NT2/D1 (cell line): Measurements from ENCODE around the gene SV2A.
"Not testable (repeated sequence)": the region's sequence is repeated elsewhere in the genome, so short reads cannot be mapped to it uniquely, and the experiment has no call there.

Experiments used
- DNase-seq: peaks from one replicate; pipeline ENCODE4 v3.0.0-alpha.2; 2011; ENCODE audit warnings: low read depth, low spot score
- H3K27me3 ChIP-seq: 2 replicates; pipeline ENCODE4 v1.6.0; 2011; ENCODE audit warnings: mild to moderate bottlenecking; ENCODE audit not compliant: insufficient read length, insufficient read depth
- H3K36me3 ChIP-seq: 2 replicates; pipeline ENCODE4 v1.6.1; 2011; ENCODE audit warnings: mild to moderate bottlenecking, low read length, mixed read lengths; ENCODE audit not compliant: insufficient read depth, insufficient read length
- H3K4me1 ChIP-seq: 2 replicates; pipeline ENCODE4 v1.5.1; 2011; ENCODE audit not compliant: insufficient read depth, insufficient read length
- H3K4me3 ChIP-seq: 2 replicates; pipeline ENCODE4 v1.5.1; 2011; ENCODE audit warnings: low read depth; ENCODE audit not compliant: insufficient read length
- H3K9ac ChIP-seq: 2 replicates; pipeline ENCODE4 v1.6.0; 2011; ENCODE audit warnings: low read depth; ENCODE audit not compliant: insufficient read length
- H3K9me3 ChIP-seq: 2 replicates; pipeline ENCODE4 v1.5.1; 2011; ENCODE audit warnings: mild to moderate bottlenecking, low read length; ENCODE audit not compliant: insufficient read depth
- SUZ12 ChIP-seq: IDR thresholded peaks from 2 replicates; pipeline ENCODE4 v1.6.1; 2011; ENCODE audit not compliant: insufficient read length, insufficient read depth; ENCODE audit errors: extremely low read depth
- YY1 ChIP-seq: IDR thresholded peaks from 2 replicates; pipeline ENCODE4 v1.6.1; 2011; ENCODE audit not compliant: insufficient read length, insufficient read depth
- ZNF274 ChIP-seq: IDR thresholded peaks from 2 replicates; pipeline ENCODE4 v1.6.1; 2011; ENCODE audit warnings: mild to moderate bottlenecking, low read depth, low read length

SV2A gene

GRCh38 chr1:149917571-149918144, at the start of gene SV2A:
SV2A (minus strand) TSS chr1:149917844; CDS start chr1:149913840, 4,004 bp downstream.
- H3K9me3 ChIP-seq = no peaks in the 10 kb centered on the region
- H3K36me3 ChIP-seq = peaks cover 27% of the 10 kb centered on the region
- peak within 1 kb of the TSS; percentile 93 for H3K9ac ChIP-seq
- TF ChIP-seq YY1 (no peak), SUZ12 (no peak), ZNF274 (no peak)
- peak; percentile 56 for DNase-seq
- H3K4me1 ChIP-seq = peaks cover 19% of the 10 kb centered on the region
- no peaks in the 10 kb centered on the region for H3K27me3 ChIP-seq
- H3K4me3 ChIP-seq = peak within 1 kb of the TSS; percentile 89

- TF ChIP-seq SUZ12 (no peak), YY1 (no peak), ZNF274 (no peak)
- no peak for DNase-seq
- Histone ChIP-seq H3K36me3 (peaks cover 72% of the 10 kb centered on the region), H3K9me3 (no peaks in the 10 kb centered on the region), H3K4me3 (no peak overlapping the region), H3K4me1 (no peaks in the 10 kb centered on the region), H3K9ac (no peak overlapping the region), H3K27me3 (no peaks in the 10 kb centered on the region)
Measured at GRCh38 chr1:149967041-149967440, 49.4 kb upstream of the SV2A start.

DNA sequence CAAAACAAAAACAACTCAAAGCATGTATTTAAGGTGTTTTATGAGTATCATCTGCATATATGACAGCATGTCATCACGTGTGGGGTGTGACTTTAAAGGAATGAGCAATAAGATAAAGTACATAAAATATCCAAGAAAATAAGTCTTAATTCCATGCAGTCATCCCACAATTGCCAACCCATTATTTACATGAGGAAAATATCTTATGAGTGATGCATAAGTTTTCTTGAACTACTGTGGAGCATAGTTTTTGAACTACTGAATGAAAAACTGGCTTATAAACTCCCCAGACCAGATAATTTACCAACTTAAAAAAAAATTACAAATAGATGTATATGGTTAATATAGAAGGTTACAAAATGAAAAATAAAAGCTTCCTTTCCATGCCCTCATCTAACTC, 48.8 kb upstream of the SV2A start:
- Histone ChIP-seq H3K9me3 (no peaks in the 10 kb centered on the region), H3K27me3 (no peaks in the 10 kb centered on the region), H3K9ac (no peak overlapping the region), H3K4me3 (no peak overlapping the region), H3K4me1 (no peaks in the 10 kb centered on the region), H3K36me3 (peaks cover 70% of the 10 kb centered on the region)
- TF ChIP-seq YY1 (no peak), ZNF274 (no peak), SUZ12 (no peak)
- DNase-seq = no peak

GRCh38 chr1:149965440-149965839, 47.8 kb upstream of the SV2A start:
- Histone ChIP-seq H3K9me3 (no peaks in the 10 kb centered on the region), H3K4me3 (no peak overlapping the region), H3K27me3 (no peaks in the 10 kb centered on the region), H3K9ac (no peak overlapping the region), H3K4me1 (no peaks in the 10 kb centered on the region), H3K36me3 (peaks cover 65% of the 10 kb centered on the region)
- DNase-seq = no peak
- no peak for TF ChIP-seq SUZ12
- TF ChIP-seq ZNF274 = no peak
- no peak for TF ChIP-seq YY1

DNA sequence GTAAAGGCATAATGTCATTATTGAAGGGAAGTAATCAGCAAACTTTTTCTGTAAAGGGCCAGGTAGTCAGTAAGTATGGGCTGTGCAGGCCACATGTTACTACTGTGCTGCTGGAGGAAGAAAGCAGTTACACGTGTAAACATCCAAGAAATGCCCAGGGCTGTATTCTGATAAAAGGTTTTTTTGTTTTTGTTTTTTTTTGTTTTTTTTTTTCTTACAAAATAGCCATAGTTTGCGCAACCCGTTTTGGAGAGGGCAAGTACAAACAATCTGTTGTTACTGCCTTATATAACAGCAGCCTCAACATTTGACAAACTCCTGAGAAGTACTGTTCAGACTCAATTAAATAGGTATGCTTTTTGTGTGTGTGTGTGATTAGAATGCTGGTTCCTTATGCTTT, 45.7 kb upstream of the SV2A start:
- TF ChIP-seq SUZ12 (no peak), ZNF274 (no peak), YY1 (no peak)
- DNase-seq = no peak
- H3K4me1 ChIP-seq = no peaks in the 10 kb centered on the region
- no peaks in the 10 kb centered on the region for H3K27me3 ChIP-seq
- H3K9ac ChIP-seq = no peak overlapping the region
- no peak overlapping the region for H3K4me3 ChIP-seq
- peaks cover 18% of the 10 kb centered on the region for H3K9me3 ChIP-seq
- H3K36me3 ChIP-seq = peaks cover 67% of the 10 kb centered on the region

GRCh38 chr1:149962736-149963135, 45.1 kb upstream of the SV2A start:
- DNase-seq = no peak
- Histone ChIP-seq H3K36me3 (peaks cover 73% of the 10 kb centered on the region), H3K9me3 (peaks cover 24% of the 10 kb centered on the region), H3K9ac (no peak overlapping the region), H3K27me3 (no peaks in the 10 kb centered on the region), H3K4me1 (no peaks in the 10 kb centered on the region), H3K4me3 (no peak overlapping the region)
- no peak for TF ChIP-seq YY1
- no peak for TF ChIP-seq SUZ12
- no peak for TF ChIP-seq ZNF274

- no peaks in the 10 kb centered on the region for H3K27me3 ChIP-seq
- H3K36me3 ChIP-seq = peaks cover 77% of the 10 kb centered on the region
- H3K9ac ChIP-seq = no peak overlapping the region
- peak; percentile 57 for DNase-seq
- H3K9me3 ChIP-seq = peaks cover 28% of the 10 kb centered on the region
- H3K4me1 ChIP-seq = no peaks in the 10 kb centered on the region
- no peak overlapping the region for H3K4me3 ChIP-seq
- TF ChIP-seq ZNF274 = no peak
- no peak for TF ChIP-seq SUZ12
- no peak for TF ChIP-seq YY1
Measured at GRCh38 chr1:149962039-149962647, 44.5 kb upstream of the SV2A start.

DNA sequence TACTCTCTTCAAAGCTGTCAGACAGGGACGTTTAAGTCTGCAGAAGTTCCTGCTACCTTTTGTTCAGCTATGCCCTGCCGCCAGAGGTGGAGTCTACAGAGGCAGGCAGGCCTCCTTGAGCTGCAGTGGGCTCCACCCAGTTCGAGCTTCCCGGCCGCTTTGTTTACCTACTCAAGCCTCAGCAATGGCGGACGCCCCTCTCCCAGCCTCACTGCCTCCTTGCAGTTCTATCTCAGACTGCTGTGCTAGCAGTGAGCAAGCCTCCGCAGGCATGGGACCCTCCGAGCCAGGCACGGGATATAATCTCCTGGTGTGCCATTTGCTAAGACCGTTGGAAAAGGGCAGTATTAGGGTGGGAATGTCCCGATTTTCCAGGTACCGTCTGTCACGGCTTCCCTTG, 39.9 kb upstream of the SV2A start:
- Histone ChIP-seq H3K36me3 (peaks cover 49% of the 10 kb centered on the region), H3K9me3 (peaks cover 28% of the 10 kb centered on the region)
- H3K27me3 ChIP-seq, H3K9ac ChIP-seq, DNase-seq, H3K4me3 ChIP-seq, H3K4me1 ChIP-seq: not testable (repeated sequence)
